ENCODE results near the gene PLAU. TPM values are rescaled to one million over a fixed set of nuclear protein-coding genes. Genes with fewer than 3 reads are reported as not detected.

Gene PLAU
- total and polyA plus RNA-seq, 2 of the 4 experiments (the other 2 are of a cell fraction), result 123 to 283 TPM

DNA sequence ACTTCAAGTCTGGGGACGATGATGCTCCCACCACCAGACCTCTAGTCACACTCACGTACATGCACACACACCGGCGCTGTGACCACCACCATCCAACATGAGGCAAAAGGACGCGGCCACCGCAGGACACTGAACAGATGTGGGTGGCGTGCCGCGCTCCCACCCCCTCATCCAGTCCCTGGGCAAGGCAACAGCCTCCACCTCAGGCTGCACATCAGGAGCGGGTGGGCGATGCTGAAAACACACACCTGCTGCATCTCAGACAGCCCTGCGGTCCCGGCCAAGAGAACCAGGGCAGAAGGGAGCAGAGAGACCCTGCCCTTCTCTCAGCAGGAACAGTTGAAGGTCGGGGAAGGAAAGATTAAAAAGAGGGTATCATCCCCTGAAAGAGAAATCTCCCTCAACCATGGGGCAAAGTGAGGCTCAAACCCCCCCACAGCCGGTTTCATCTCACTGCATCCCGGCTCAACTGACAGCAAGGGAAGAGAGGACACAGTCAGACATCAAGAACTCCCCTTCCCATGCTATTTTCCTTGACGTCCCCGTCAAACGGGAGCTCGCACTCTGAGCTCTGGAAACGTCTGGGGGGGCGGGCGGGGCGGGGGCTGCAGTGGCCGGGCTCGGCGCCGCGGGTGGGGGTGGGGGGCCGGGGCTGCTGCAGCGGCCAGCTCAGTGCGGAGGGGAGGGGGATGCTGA, 37.6 kb upstream of the PLAU start:
- CTCF ChIA-PET, result no interaction called here
- peaks cover 29 to 48% of the 10 kb centered on the region in 2 experiments for H3K79me1 ChIP-seq (ENCODE audit: low read depth in 1 of 2, low read length in 2 of 2)
- BruUV-seq (replicated peaks), result no TSS peak
- dilution Hi-C loops (cut with HindIII; ENCODE audit: low sequenced_read_pairs, unreplicated experiment) (no loop called here), in situ Hi-C loops (cut with MboI; ENCODE audit: low sequenced_read_pairs) (no loop called here), intact Hi-C loops (cut with micrococcal nuclease) (no loop called here)
- H4K5ac ChIP-seq (ENCODE audit: low read depth, low read length), result no peak overlapping the region
- POLR2A ChIA-PET (ENCODE audit: unreplicated experiment), result no interaction called here
- H3K27ac ChIP-seq (ENCODE audit: insufficient read depth, low read length), result no peak overlapping the region
- no peak overlapping the region for H4K8ac ChIP-seq (ENCODE audit: low read depth in 2 of 2, low read length in 2 of 2)
- no peak overlapping the region for H3K56ac ChIP-seq (ENCODE audit: extremely low read depth, insufficient read depth, low read length)
- no peak overlapping the region for H4K91ac ChIP-seq (ENCODE audit: insufficient read depth, low read depth, low read length)
- peak overlapping the region; percentile 26 for H2AFZ ChIP-seq (replicated peaks; ENCODE audit: low read length, poor library complexity)
- 0 out of 2 replicates have a peak overlapping the region, but pooled peaks have one; percentile 45 for H3K14ac ChIP-seq (replicated peaks; ENCODE audit: low read depth, low read length)
- peak overlapping the region; percentile 100 for H3K4me3 ChIP-seq (ENCODE audit: insufficient read depth, low read depth, low read length)
- H2BK5ac ChIP-seq (ENCODE audit: low read depth, low read length, poor library complexity, severe bottlenecking), result no peak overlapping the region
- H2AK9ac ChIP-seq (replicated peaks; ENCODE audit: low read depth, low read length, poor library complexity), result no peak overlapping the region
- no peak for TF ChIP-seq RFX5 (IDR thresholded peaks at IDR 0.05; ENCODE audit: low read depth, low read length)
- no peak for TF ChIP-seq MXI1 (IDR thresholded peaks at IDR 0.05; ENCODE audit: borderline replicate concordance, low read depth, low read length)
- TF ChIP-seq, protein P1, sequence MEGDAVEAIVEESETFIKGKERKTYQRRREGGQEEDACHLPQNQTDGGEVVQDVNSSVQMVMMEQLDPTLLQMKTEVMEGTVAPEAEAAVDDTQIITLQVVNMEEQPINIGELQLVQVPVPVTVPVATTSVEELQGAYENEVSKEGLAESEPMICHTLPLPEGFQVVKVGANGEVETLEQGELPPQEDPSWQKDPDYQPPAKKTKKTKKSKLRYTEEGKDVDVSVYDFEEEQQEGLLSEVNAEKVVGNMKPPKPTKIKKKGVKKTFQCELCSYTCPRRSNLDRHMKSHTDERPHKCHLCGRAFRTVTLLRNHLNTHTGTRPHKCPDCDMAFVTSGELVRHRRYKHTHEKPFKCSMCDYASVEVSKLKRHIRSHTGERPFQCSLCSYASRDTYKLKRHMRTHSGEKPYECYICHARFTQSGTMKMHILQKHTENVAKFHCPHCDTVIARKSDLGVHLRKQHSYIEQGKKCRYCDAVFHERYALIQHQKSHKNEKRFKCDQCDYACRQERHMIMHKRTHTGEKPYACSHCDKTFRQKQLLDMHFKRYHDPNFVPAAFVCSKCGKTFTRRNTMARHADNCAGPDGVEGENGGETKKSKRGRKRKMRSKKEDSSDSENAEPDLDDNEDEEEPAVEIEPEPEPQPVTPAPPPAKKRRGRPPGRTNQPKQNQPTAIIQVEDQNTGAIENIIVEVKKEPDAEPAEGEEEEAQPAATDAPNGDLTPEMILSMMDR (conservative IDR thresholded peaks at IDR 0.05; ENCODE audit: low read depth, low read length), result no peak
- no peak for TF ChIP-seq MAZ (IDR thresholded peaks at IDR 0.05; ENCODE audit: borderline replicate concordance, low read depth, low read length)
- no peak for TF ChIP-seq BHLHE40 (IDR thresholded peaks at IDR 0.05; ENCODE audit: low read depth, low read length)
- no peak for TF ChIP-seq SMC3 (IDR thresholded peaks at IDR 0.05; ENCODE audit: low read depth, low read length)
- no peak for TF ChIP-seq CEBPB (IDR thresholded peaks at IDR 0.05; ENCODE audit: low read depth, low read length)
- TF ChIP-seq, protein P2, sequence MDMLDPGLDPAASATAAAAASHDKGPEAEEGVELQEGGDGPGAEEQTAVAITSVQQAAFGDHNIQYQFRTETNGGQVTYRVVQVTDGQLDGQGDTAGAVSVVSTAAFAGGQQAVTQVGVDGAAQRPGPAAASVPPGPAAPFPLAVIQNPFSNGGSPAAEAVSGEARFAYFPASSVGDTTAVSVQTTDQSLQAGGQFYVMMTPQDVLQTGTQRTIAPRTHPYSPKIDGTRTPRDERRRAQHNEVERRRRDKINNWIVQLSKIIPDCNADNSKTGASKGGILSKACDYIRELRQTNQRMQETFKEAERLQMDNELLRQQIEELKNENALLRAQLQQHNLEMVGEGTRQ (IDR thresholded peaks at IDR 0.05; ENCODE audit: low read depth, low read length), result no peak
- no peak for TF ChIP-seq MAFK (IDR thresholded peaks at IDR 0.05; ENCODE audit: low read depth, low read length)
- TF ChIP-seq RCOR1 (IDR thresholded peaks at IDR 0.05; ENCODE audit: insufficient replicate concordance, low read length), result no peak
- TF ChIP-seq CHD1 (IDR thresholded peaks at IDR 0.05; ENCODE audit: low read depth, low read length), result no peak
- no peak for TF ChIP-seq POLR2A (IDR thresholded peaks at IDR 0.05; ENCODE audit: low read depth, low read length)
- no peak for TF ChIP-seq FOS (IDR thresholded peaks at IDR 0.05; ENCODE audit: low read depth, low read length)
- no peak overlapping the region for H2BK15ac ChIP-seq (ENCODE audit: low read depth, low read length)
- H2AK5ac ChIP-seq (ENCODE audit: low read depth, low read length), result peak overlapping the region; percentile 23; the same call in 1 of the 2 replicates
- H3K36me3 ChIP-seq (ENCODE audit: control insufficient read depth, insufficient read depth, low read length), result peaks cover 22% of the 10 kb centered on the region
- H2BK20ac ChIP-seq (ENCODE audit: low read depth, low read length), result no peak overlapping the region
- H4K20me1 ChIP-seq (ENCODE audit: insufficient read depth, low read length), result peaks cover 27% of the 10 kb centered on the region
- ATAC-seq (ENCODE audit: low read depth), result no peak
- 80% methylated on average over 1 of the region's 33 CpGs; no CpG with 5 or more reads in 1 of the 2 experiments for WGBS, 2 experiments (ENCODE audit: extremely low coverage in 2 of 2, insufficient read length in 1 of 2)
- H3K9me1 ChIP-seq (ENCODE audit: insufficient read depth, low read length), result peaks cover 6% of the 10 kb centered on the region
- H3K9ac ChIP-seq (ENCODE audit: low read depth, low read length), result peak overlapping the region; percentile 52
- no peak overlapping the region for H3K18ac ChIP-seq (ENCODE audit: low read depth, low read length)
- H3K4me1 ChIP-seq (ENCODE audit: control insufficient read depth, insufficient read depth, low read length), result peaks cover 11% of the 10 kb centered on the region
- peak overlapping the region; percentile 80 for H3K4me2 ChIP-seq (ENCODE audit: low read depth, low read length)
- H3K23ac ChIP-seq (ENCODE audit: low read depth, low read length), result peak overlapping the region; percentile 82; the same call in 1 of the 2 replicates
- no peaks in the 10 kb centered on the region for H3K27me3 ChIP-seq (ENCODE audit: control insufficient read depth, insufficient read depth, low read length)
- no peak overlapping the region for H2BK120ac ChIP-seq (ENCODE audit: low read depth, low read length)
- no peak overlapping the region for H3K4ac ChIP-seq (ENCODE audit: low read depth, low read length)
- H3K9me3 ChIP-seq (ENCODE audit: control insufficient read depth, insufficient read depth, low read length), result no peaks in the 10 kb centered on the region
- no peak for DNase-seq
